Calu3 (cell line): ENCODE results near the gene CIDEB. TPM values are rescaled to one million over a fixed set of nuclear protein-coding genes. Genes with fewer than 3 reads are reported as not detected.

Experiments
- BruUV-seq: library from RNA; stranded (reverse); fragments of 400-500 nt; replicated peaks from 2 replicates; lab custom pipeline; 2021; lab: Mats Ljungman, UMichigan
- CTCF ChIA-PET: fragments of 300-600 bp; sonication (Branson Sonifier 250); formaldehyde crosslinking; loops from one replicate; lab custom pipeline; 2022; ENCODE audit warnings: antibody characterized with exemption; lab: Charles Lee
- DNase-seq: peaks from one replicate; pipeline ENCODE4 v3.0.0; 2022
- H3K27ac Mint-ChIP-seq: one replicate; pipeline ENCODE4 v1.8.0; 2022; ENCODE audit warnings: mixed read lengths; ENCODE audit not compliant: unreplicated experiment
- H3K27me3 Mint-ChIP-seq: one replicate; pipeline ENCODE4 v1.8.0; 2022; ENCODE audit warnings: mixed read lengths; ENCODE audit not compliant: unreplicated experiment
- H3K36me3 Mint-ChIP-seq: one replicate; pipeline ENCODE4 v1.8.0; 2022; ENCODE audit warnings: mild to moderate bottlenecking, moderate library complexity, mixed read lengths; ENCODE audit not compliant: insufficient read depth, unreplicated experiment
- H3K4me1 Mint-ChIP-seq: one replicate; pipeline ENCODE4 v1.8.0; 2022; ENCODE audit warnings: mild to moderate bottlenecking, low read depth, mixed read lengths; ENCODE audit not compliant: unreplicated experiment
- H3K4me3 Mint-ChIP-seq: one replicate; pipeline ENCODE4 v1.8.0; 2022; ENCODE audit warnings: mild to moderate bottlenecking, low read depth, moderate library complexity, mixed read lengths; ENCODE audit not compliant: unreplicated experiment
- H3K9me3 Mint-ChIP-seq: one replicate; pipeline ENCODE4 v1.8.0; 2022; ENCODE audit warnings: low read depth, mixed read lengths; ENCODE audit not compliant: unreplicated experiment
- intact Hi-C: fragments of 100-400 bp; cut with micrococcal nuclease; formaldehyde crosslinking; loops from one replicate; pipeline ENCODE4 v1.10.0; 2022; ENCODE audit not compliant: unreplicated experiment
- total RNA-seq: library from RNA; stranded (reverse); gene quantifications from 2 replicates; pipeline ENCODE4 v1.2.3, GENCODE V29; 2022
- TF ChIP-seq, protein P1 (sequence below): fragments of 200-600 bp; IDR thresholded peaks from one replicate; pipeline ENCODE4 v1.8.0; 2022; ENCODE audit warnings: antibody characterized with exemption; ENCODE audit not compliant: unreplicated experiment

The CIDEB gene
- total RNA-seq, 1 experiment from 2014 or later = not detected

DNA sequence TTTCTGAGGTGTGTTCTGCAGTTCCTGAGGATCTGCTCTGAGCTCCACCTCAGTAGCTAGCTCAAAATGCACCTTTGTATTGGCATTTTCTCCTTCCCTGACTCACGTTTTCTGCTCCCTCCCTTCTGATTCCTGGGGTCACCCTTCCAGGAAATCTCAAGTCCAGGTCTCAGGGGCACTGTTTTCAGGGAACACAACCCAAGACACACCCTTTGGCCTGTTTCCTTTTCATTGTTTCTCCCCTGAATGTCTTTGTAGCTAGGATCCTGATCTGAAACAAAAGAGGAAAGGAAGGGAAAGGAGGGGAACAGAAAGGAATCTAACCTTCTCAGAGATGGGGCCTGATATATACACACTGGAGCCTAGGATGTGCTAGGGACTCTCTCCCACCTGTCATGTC is 39.4 kb upstream of the CIDEB start:
- Mint-ChIP-seq H3K9me3 (no peaks in the 10 kb centered on the region), H3K27me3 (peaks cover 21% of the 10 kb centered on the region), H3K36me3 (no peaks in the 10 kb centered on the region), H3K27ac (no peak overlapping the region), H3K4me1 (no peaks in the 10 kb centered on the region), H3K4me3 (no peak overlapping the region)
- no peak for DNase-seq
- CTCF ChIA-PET = interaction anchor here (1.1 kb wide), 1 partner anchor 84 kb away, joined by 5 read pairs; no protein-coding TSS in a partner anchor
- BruUV-seq = no TSS peak
- TF ChIP-seq, protein P1, sequence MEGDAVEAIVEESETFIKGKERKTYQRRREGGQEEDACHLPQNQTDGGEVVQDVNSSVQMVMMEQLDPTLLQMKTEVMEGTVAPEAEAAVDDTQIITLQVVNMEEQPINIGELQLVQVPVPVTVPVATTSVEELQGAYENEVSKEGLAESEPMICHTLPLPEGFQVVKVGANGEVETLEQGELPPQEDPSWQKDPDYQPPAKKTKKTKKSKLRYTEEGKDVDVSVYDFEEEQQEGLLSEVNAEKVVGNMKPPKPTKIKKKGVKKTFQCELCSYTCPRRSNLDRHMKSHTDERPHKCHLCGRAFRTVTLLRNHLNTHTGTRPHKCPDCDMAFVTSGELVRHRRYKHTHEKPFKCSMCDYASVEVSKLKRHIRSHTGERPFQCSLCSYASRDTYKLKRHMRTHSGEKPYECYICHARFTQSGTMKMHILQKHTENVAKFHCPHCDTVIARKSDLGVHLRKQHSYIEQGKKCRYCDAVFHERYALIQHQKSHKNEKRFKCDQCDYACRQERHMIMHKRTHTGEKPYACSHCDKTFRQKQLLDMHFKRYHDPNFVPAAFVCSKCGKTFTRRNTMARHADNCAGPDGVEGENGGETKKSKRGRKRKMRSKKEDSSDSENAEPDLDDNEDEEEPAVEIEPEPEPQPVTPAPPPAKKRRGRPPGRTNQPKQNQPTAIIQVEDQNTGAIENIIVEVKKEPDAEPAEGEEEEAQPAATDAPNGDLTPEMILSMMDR = no peak
- intact Hi-C loops = no loop called here

DNA sequence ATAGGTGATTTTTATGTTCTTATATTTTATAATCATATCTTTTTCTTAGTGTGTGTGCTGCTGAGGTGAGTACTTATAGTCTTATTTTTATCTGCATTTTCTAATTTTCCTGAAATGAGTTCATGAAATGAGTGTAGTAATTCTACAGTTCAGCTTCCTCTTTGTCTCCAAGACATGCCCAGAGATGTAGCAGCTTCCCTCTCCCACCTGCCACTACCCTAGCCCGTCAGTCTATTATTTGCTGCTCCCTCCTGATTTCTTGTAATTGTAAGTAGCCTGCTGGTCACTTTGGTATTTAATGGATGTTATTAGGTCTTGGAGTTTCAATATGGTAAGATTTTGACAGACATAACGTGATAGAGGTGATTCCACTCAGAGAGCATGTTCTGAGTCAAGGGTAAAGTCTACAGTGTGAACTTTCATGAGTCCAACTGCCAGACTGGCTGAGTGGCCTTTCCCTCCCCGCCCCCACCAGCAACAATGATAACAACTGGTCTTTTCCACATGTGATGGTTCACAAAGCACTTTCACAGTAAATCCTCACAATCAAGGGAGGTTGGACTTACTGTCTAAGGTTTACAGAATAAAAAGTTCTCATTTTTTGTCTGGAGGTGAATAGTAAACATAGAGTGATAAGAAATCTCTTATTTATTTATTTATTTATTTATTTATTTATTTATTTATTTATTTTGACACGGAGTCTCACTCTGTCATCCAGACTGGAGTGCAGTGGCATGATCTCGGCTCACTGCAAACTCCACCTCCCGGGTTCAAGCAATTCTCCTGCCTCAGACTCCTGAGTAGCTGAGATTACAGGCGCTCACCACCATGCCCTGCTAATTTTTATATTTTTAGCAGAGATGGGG is 36.3 kb upstream of the CIDEB start:
- Mint-ChIP-seq H3K4me3 (no peak overlapping the region), H3K4me1 (no peaks in the 10 kb centered on the region), H3K36me3 (peaks cover 8% of the 10 kb centered on the region), H3K27me3 (peaks cover 3% of the 10 kb centered on the region), H3K9me3 (no peaks in the 10 kb centered on the region), H3K27ac (no peak overlapping the region)
- CTCF ChIA-PET = interaction anchor here (0.6 kb wide), 1 partner anchor 55 kb away, joined by 5 read pairs; the partner anchor contains the start of gene NYNRIN
- intact Hi-C loops = no loop called here
- TF ChIP-seq, protein P1 = no peak
- BruUV-seq = no TSS peak
- no peak for DNase-seq

GRCh38 chr14:24342889-24343288 is 35.1 kb upstream of the CIDEB start:
- no peaks in the 10 kb centered on the region for H3K27me3 Mint-ChIP-seq
- no TSS peak for BruUV-seq
- no peaks in the 10 kb centered on the region for H3K4me1 Mint-ChIP-seq
- no peaks in the 10 kb centered on the region for H3K9me3 Mint-ChIP-seq
- TF ChIP-seq, protein P1 = no peak
- no peak overlapping the region for H3K4me3 Mint-ChIP-seq
- no peak for DNase-seq
- H3K27ac Mint-ChIP-seq = no peak overlapping the region
- intact Hi-C loops = no loop called here
- CTCF ChIA-PET = no interaction called here
- peaks cover 8% of the 10 kb centered on the region for H3K36me3 Mint-ChIP-seq

DNA sequence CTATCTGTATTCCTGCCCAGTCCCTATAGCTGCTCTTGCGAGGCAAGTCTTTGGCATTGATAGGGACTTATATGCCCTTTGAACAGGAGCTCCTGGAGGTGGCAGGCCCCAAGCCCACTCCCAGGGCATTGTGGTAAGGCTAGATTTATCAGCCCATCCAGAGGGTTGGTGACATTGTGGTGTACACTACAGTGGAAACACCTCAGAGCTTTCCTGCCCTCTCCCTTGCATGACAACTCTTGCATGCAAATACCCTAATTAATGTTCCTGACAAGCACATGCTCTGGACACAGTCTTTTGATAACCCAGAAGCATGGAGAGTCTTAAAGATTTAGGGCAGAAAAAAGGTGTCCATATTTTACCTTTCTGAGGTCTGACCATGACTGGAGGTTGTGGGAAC is 32.8 kb upstream of the CIDEB start:
- Mint-ChIP-seq H3K4me1 (peaks cover 8% of the 10 kb centered on the region), H3K9me3 (no peaks in the 10 kb centered on the region), H3K27ac (no peak overlapping the region), H3K36me3 (peaks cover 8% of the 10 kb centered on the region), H3K27me3 (no peaks in the 10 kb centered on the region), H3K4me3 (no peak overlapping the region)
- intact Hi-C loops = no loop called here
- BruUV-seq = no TSS peak
- no peak for DNase-seq
- CTCF ChIA-PET = interaction anchor here (0.8 to 2.1 kb wide), 3 partner anchors 8 to 91 kb away, joined by 3 to 5 read pairs (median 3); no protein-coding TSS in a partner anchor
- TF ChIP-seq, protein P1 = no peak
